Adrenal gland (tissue), 5 donors: ENCODE measurements around the gene ELL2.

Source experiments
- CTCF ChIP-seq, 6 experiments: fragments of 450-650 bp in 4 of 6; fragments of 200-600 bp in 2 of 6; sonication (generic) in 1 of 6; IDR thresholded peaks; 1 replicate in 5 of 6; 2 replicates in 1 of 6; pipeline versions ENCODE4 v1.5.1 to v1.8.0; 2016 to 2021; ENCODE audit warnings: antibody characterized with exemption in 6 of 6, mild to moderate bottlenecking in 2 of 6, moderate library complexity in 1 of 6
- POLR2A ChIP-seq, 2 donors: fragments of 450-650 bp; IDR thresholded peaks; one replicate each; pipeline ENCODE4 v1.6.1; 2017; ENCODE audit warnings: antibody characterized with exemption in 2 of 2, mild to moderate bottlenecking in 2 of 2, moderate library complexity in 1 of 2
- donor health status: DM: no; HTN: no; CAD: no.

- TF ChIP-seq POLR2A (IDR thresholded peaks at IDR 0.05) = no peak
- no peak for TF ChIP-seq CTCF (IDR thresholded peaks at IDR 0.05)
These were observed 77.7 kb downstream of the ELL2 start for GRCh38 chr5:95884017-95884325.
